Mucosa of stomach (tissue), 1 donor: ENCODE measurements around the gene NLRP6.
"Not testable (repeated sequence)": the region's sequence is repeated elsewhere in the genome, so short reads cannot be mapped to it uniquely, and the experiment has no call there.

Experiments used
- H3K27me3 ChIP-seq: one replicate; pipeline ENCODE4 v1.7.0; 2013; ENCODE audit warnings: mild to moderate bottlenecking, low read length; ENCODE audit not compliant: control insufficient read depth, insufficient read depth
- H3K36me3 ChIP-seq: one replicate; pipeline ENCODE4 v1.7.0; 2013; ENCODE audit warnings: low read length; ENCODE audit not compliant: control insufficient read depth, insufficient read depth
- H3K4me1 ChIP-seq: one replicate; pipeline ENCODE4 v1.7.0; 2013; ENCODE audit warnings: mild to moderate bottlenecking, low read length; ENCODE audit not compliant: control insufficient read depth, insufficient read depth
- H3K4me3 ChIP-seq: one replicate; pipeline ENCODE4 v1.7.0; 2013; ENCODE audit warnings: low read length
- H3K9ac ChIP-seq: one replicate; pipeline ENCODE4 v1.7.0; 2013; ENCODE audit warnings: mild to moderate bottlenecking, low read length, moderate library complexity
- H3K9me3 ChIP-seq: one replicate; pipeline ENCODE4 v1.7.0; 2013; ENCODE audit warnings: mild to moderate bottlenecking, low read length, moderate library complexity; ENCODE audit not compliant: control insufficient read depth
- donor health status: Pancreatic carcinoma.

NLRP6 gene

GRCh38 chr11:324156-324555 lies 45.9 kb downstream of the NLRP6 start:
- Histone ChIP-seq H3K27me3 (no peaks in the 10 kb centered on the region), H3K4me3 (no peak overlapping the region), H3K4me1 (peaks cover 12% of the 10 kb centered on the region), H3K9me3 (no peaks in the 10 kb centered on the region), H3K36me3 (no peaks in the 10 kb centered on the region), H3K9ac (no peak overlapping the region)

DNA sequence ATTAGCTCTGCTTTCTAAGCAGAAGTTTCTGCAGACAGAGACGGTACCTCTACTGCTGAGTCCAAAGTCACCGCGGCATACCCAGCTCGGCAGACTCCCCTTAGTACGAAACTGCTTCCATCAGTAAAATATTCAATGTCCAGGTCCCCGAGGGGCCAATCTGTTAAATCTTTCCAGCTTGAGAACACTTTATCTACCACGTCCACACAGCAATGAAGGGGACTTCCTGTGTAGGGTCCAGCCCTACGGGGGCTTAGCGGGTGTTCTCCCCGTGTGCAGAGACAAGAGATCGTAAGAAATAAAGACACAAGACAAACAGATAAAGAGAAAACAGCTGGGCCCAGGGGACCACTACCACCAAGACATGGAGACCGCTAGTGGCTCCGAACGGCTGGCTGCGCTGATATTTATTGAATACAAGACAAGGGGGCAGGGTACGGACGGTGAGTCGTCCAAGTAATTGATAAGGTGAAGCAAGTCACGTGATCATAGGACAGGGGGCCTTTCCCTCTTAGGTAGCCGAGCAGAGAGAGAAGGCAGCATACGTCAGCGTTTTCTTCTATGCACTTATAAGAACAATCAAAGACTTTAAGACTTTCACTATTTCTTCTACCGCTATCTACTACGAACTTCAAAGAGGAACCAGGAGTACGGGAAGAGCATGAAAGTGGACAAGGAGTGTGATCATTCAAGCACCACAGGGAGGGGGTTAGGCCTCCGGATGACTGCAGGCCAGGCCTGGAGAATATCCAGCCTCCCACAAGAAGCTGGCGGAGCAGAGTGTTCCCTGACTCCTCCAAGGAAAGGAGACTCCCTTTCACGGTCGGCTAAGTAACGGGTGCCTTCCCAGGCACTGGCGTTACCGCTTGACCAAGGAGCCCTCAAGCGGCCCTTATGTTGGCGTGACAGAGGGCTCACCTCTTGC lies 46.6 kb downstream of the NLRP6 start:
- H3K4me1 ChIP-seq, result peaks cover 12% of the 10 kb centered on the region
- H3K36me3 ChIP-seq, H3K4me3 ChIP-seq, H3K27me3 ChIP-seq, H3K9me3 ChIP-seq, H3K9ac ChIP-seq: not testable (repeated sequence)

GRCh38 chr11:325796-326591 lies 47.8 kb downstream of the NLRP6 start:
- H3K4me3 ChIP-seq, result no peak overlapping the region
- no peak overlapping the region for H3K9ac ChIP-seq
- H3K36me3 ChIP-seq, result no peaks in the 10 kb centered on the region
- no peaks in the 10 kb centered on the region for H3K27me3 ChIP-seq
- H3K9me3 ChIP-seq, result no peaks in the 10 kb centered on the region
- peaks cover 12% of the 10 kb centered on the region for H3K4me1 ChIP-seq

GRCh38 chr11:326592-326841 lies 48.3 kb downstream of the NLRP6 start:
- H3K9ac ChIP-seq, result peak overlapping the region; percentile 41
- no peak overlapping the region for H3K4me3 ChIP-seq
- H3K27me3 ChIP-seq, result no peaks in the 10 kb centered on the region
- H3K4me1 ChIP-seq, result peaks cover 12% of the 10 kb centered on the region
- no peaks in the 10 kb centered on the region for H3K36me3 ChIP-seq
- H3K9me3 ChIP-seq, result no peaks in the 10 kb centered on the region

DNA sequence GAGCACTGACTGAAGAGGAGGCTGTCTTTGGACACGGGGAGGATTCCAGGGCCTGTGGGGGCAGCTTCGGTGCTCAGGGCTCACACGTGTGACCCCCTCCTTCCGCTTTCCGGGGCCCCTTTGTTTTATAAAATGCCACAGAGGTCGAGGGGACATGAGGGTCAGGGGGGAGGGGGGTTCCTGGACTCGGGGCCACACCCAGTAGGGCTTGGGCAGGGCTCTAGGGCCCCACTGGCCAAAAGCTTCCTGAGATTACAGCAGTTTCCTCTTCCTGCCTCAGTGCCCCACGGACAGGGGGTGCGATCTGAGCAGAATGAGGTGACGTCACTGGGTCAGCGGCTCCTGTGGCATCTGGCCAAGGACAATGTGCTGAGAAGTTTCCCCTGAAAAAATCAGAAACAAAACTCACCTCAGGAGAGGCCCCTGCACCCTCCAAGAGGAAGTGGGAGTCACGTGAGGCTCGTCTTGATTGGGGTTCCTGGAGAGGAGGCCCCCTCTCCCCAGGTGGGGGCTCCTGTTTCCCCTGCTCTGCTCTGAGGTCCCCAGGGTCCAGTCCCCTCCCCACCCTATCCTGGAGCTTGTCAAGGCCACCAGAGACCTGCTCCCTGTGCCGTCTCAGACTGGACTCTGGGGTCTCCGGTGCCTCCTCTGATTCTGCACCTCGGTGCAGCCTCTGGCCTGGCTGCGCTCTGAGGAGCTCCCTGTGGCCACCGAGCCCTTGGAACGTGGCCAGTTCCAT lies 48.8 kb downstream of the NLRP6 start:
- Histone ChIP-seq H3K9me3 (no peaks in the 10 kb centered on the region), H3K36me3 (no peaks in the 10 kb centered on the region), H3K4me1 (peaks cover 12% of the 10 kb centered on the region), H3K9ac (peak overlapping the region; percentile 41), H3K4me3 (no peak overlapping the region), H3K27me3 (no peaks in the 10 kb centered on the region)

- Histone ChIP-seq H3K9ac (no peak overlapping the region), H3K4me1 (peaks cover 12% of the 10 kb centered on the region), H3K4me3 (no peak overlapping the region), H3K27me3 (no peaks in the 10 kb centered on the region), H3K9me3 (no peaks in the 10 kb centered on the region), H3K36me3 (no peaks in the 10 kb centered on the region)
These were observed 49.3 kb downstream of the NLRP6 start for GRCh38 chr11:327581-327923.

GRCh38 chr11:328012-328411 lies 49.8 kb downstream of the NLRP6 start:
- Histone ChIP-seq H3K4me1 (peaks cover 12% of the 10 kb centered on the region), H3K27me3 (peaks cover 2% of the 10 kb centered on the region), H3K9me3 (no peaks in the 10 kb centered on the region), H3K36me3 (no peaks in the 10 kb centered on the region), H3K9ac (no peak overlapping the region), H3K4me3 (no peak overlapping the region)

GRCh38 chr11:328516-329100 lies 50.4 kb downstream of the NLRP6 start:
- H3K9me3 ChIP-seq, H3K4me3 ChIP-seq, H3K9ac ChIP-seq, H3K36me3 ChIP-seq, H3K27me3 ChIP-seq: not testable (repeated sequence)
- peaks cover 12% of the 10 kb centered on the region for H3K4me1 ChIP-seq

GRCh38 chr11:329886-330253 lies 51.7 kb downstream of the NLRP6 start:
- Histone ChIP-seq H3K4me3 (no peak overlapping the region), H3K36me3 (no peaks in the 10 kb centered on the region), H3K4me1 (peaks cover 12% of the 10 kb centered on the region), H3K27me3 (peaks cover 4% of the 10 kb centered on the region), H3K9me3 (no peaks in the 10 kb centered on the region), H3K9ac (no peak overlapping the region)

DNA sequence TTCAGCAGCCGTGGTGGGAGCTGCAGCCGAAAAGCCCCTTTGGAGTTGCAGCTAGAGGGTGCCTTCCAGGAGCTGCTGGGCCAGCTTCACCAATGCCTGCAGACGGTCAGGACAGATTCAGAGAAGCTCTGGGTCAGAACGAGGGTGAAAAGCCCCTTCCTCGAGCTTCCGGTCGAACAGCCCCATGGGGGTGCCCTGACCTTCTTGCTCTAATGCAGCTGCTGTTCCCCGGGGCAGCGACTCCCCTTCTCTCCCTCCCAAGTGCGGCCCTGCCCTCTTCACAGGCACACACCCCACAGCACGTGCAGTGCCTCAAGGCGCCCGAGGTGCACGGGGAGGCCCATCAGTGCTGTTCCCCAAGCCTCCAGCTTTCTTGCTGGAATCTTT lies 52.1 kb downstream of the NLRP6 start:
- Histone ChIP-seq H3K27me3 (peaks cover 4% of the 10 kb centered on the region), H3K4me3 (no peak overlapping the region), H3K36me3 (no peaks in the 10 kb centered on the region), H3K9ac (no peak overlapping the region), H3K4me1 (peaks cover 12% of the 10 kb centered on the region), H3K9me3 (no peaks in the 10 kb centered on the region)

DNA sequence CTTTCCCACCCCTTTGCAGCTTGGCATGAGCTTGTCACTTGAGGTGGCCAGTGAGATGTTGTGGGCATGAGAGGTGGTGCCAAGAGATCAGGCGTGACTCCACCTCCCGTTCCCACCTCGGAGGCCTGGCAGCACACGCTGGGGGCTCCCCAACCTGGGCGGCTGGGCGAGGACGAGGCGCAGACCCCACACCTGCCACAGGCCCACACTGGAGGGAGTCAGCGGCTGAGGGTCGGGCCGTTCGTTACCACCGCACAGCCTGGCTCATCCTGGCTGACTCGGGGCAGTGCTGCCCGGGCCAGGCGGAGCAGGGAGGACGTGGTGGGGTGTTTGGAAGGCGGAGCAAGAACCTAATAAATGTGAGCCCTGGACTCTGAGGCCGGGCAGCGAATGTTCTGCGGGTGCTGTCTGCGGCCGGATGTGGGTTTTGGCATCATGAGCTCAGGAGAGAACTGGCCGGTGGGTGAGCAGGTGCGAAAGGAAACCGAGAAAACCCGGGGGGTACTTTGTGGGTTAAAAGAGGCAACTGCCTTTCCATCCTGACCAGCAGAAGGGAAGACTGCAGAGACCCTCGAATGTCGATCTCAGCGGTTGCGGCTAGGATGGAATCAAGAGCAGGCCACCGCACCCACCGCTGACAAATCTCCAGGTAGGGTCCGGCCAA lies 52.6 kb downstream of the NLRP6 start:
- H3K9ac ChIP-seq, result no peak overlapping the region
- H3K4me1 ChIP-seq, result peaks cover 17% of the 10 kb centered on the region
- no peaks in the 10 kb centered on the region for H3K36me3 ChIP-seq

More for the DNA sequence above, 52.6 kb downstream of the NLRP6 start:
- Histone ChIP-seq H3K27me3 (peaks cover 4% of the 10 kb centered on the region), H3K9me3 (no peaks in the 10 kb centered on the region), H3K4me3 (no peak overlapping the region)
